ENCODE results near the gene CCDC179.

DNA sequence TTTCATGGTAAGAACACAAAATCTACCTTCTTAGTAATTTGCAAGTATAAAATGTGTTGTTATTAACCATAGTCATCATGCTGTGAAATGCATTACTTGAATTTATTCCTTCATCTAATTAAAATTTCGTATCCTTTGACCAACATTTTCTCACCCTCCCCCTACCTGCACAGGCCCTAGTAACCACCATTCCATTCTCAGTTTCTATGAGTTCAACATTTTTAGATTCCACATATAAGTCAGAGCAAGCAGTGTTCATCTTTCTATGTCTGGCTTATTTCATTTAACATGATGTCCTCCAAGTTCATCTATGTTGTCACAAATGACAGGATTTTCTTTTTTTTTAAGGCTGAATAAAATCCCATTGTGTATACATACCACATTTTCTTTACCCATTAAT lies 43.5 kb upstream of the CCDC179 start:
- TF ChIP-seq, protein P1, sequence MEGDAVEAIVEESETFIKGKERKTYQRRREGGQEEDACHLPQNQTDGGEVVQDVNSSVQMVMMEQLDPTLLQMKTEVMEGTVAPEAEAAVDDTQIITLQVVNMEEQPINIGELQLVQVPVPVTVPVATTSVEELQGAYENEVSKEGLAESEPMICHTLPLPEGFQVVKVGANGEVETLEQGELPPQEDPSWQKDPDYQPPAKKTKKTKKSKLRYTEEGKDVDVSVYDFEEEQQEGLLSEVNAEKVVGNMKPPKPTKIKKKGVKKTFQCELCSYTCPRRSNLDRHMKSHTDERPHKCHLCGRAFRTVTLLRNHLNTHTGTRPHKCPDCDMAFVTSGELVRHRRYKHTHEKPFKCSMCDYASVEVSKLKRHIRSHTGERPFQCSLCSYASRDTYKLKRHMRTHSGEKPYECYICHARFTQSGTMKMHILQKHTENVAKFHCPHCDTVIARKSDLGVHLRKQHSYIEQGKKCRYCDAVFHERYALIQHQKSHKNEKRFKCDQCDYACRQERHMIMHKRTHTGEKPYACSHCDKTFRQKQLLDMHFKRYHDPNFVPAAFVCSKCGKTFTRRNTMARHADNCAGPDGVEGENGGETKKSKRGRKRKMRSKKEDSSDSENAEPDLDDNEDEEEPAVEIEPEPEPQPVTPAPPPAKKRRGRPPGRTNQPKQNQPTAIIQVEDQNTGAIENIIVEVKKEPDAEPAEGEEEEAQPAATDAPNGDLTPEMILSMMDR (IDR thresholded peaks at IDR 0.05) = no peak
- TF ChIP-seq POLR2A (IDR thresholded peaks at IDR 0.05) = no peak
- no peak for TF ChIP-seq POLR2AphosphoS5 (IDR thresholded peaks at IDR 0.05)
